Progenitor cell of endocrine pancreas (in vitro differentiated cells): ENCODE measurements around the gene TLCD5. TPM values are rescaled to one million over a fixed set of nuclear protein-coding genes. Genes with fewer than 3 reads are reported as not detected.

Source experiments
- DNase-seq: peaks from one replicate; pipeline ENCODE4 v3.0.0; 2021; ENCODE audit warnings: low spot score; ENCODE audit not compliant: unreplicated experiment
- H3K27ac Mint-ChIP-seq: 2 replicates; pipeline ENCODE4 v1.8.0; 2021; ENCODE audit warnings: mild to moderate bottlenecking, moderate library complexity, mixed read lengths
- H3K27me3 Mint-ChIP-seq: 2 replicates; pipeline ENCODE4 v1.8.0; 2021; ENCODE audit warnings: mixed read lengths
- H3K36me3 Mint-ChIP-seq: 2 replicates; pipeline ENCODE4 v1.8.0; 2022; ENCODE audit warnings: mixed read lengths; ENCODE audit not compliant: insufficient read depth
- H3K4me1 Mint-ChIP-seq: 2 replicates; pipeline ENCODE4 v1.8.0; 2021; ENCODE audit warnings: low read depth, mixed read lengths
- H3K4me3 Mint-ChIP-seq: 2 replicates; pipeline ENCODE4 v1.8.0; 2021; ENCODE audit warnings: low read depth, mild to moderate bottlenecking, moderate library complexity, mixed read lengths
- H3K9me3 Mint-ChIP-seq: 2 replicates; pipeline ENCODE4 v1.8.0; 2021; ENCODE audit warnings: low read depth, mixed read lengths
- CTCF ChIP-seq: fragments of 200-600 bp; sonication (generic); IDR thresholded peaks from one replicate; pipeline ENCODE4 v1.5.0; 2021; ENCODE audit warnings: antibody characterized with exemption, mild to moderate bottlenecking; ENCODE audit not compliant: unreplicated experiment
- total RNA-seq: library from RNA; stranded (reverse); gene quantifications from 2 replicates; pipeline ENCODE4 v1.2.1, GENCODE V29; 2021

Gene TLCD5
- total RNA-seq, 1 donor from 2014 or later: 9.3 TPM

- no peak overlapping the region for H3K27ac Mint-ChIP-seq
- no peaks in the 10 kb centered on the region for H3K9me3 Mint-ChIP-seq
- peaks cover 21% of the 10 kb centered on the region for H3K27me3 Mint-ChIP-seq
- H3K4me3 Mint-ChIP-seq: no peak overlapping the region
- TF ChIP-seq CTCF: no peak
- no peaks in the 10 kb centered on the region for H3K36me3 Mint-ChIP-seq
- no peak for DNase-seq
- no peaks in the 10 kb centered on the region for H3K4me1 Mint-ChIP-seq
Observed at GRCh38 chr11:120317689-120318480, 7.2 kb upstream of the TLCD5 start.

GRCh38 chr11:120318906-120319305 is 6.2 kb upstream of the TLCD5 start:
- no peak for TF ChIP-seq CTCF
- H3K27ac Mint-ChIP-seq: no peak overlapping the region
- H3K9me3 Mint-ChIP-seq: no peaks in the 10 kb centered on the region
- H3K4me1 Mint-ChIP-seq: no peaks in the 10 kb centered on the region
- H3K4me3 Mint-ChIP-seq: no peak overlapping the region
- DNase-seq: no peak
- H3K27me3 Mint-ChIP-seq: peaks cover 29% of the 10 kb centered on the region
- H3K36me3 Mint-ChIP-seq: no peaks in the 10 kb centered on the region

- H3K27me3 Mint-ChIP-seq: peaks cover 12% of the 10 kb centered on the region
- no peak for DNase-seq
- H3K36me3 Mint-ChIP-seq: peaks cover 5% of the 10 kb centered on the region
- H3K27ac Mint-ChIP-seq: peak overlapping the region; percentile 62
- no peak for TF ChIP-seq CTCF
- H3K4me1 Mint-ChIP-seq: peaks cover 7% of the 10 kb centered on the region
- no peaks in the 10 kb centered on the region for H3K9me3 Mint-ChIP-seq
- H3K4me3 Mint-ChIP-seq: peak overlapping the region; percentile 77
Observed at GRCh38 chr11:120326228-120326627, 1.1 kb downstream of the TLCD5 start.

- no peaks in the 10 kb centered on the region for H3K9me3 Mint-ChIP-seq
- TF ChIP-seq CTCF: no peak
- H3K27ac Mint-ChIP-seq: no peak overlapping the region
- H3K36me3 Mint-ChIP-seq: peaks cover 5% of the 10 kb centered on the region
- H3K4me3 Mint-ChIP-seq: peak overlapping the region; percentile 24
- DNase-seq: no peak
- H3K27me3 Mint-ChIP-seq: peaks cover 12% of the 10 kb centered on the region
- peaks cover 9% of the 10 kb centered on the region for H3K4me1 Mint-ChIP-seq
Observed at GRCh38 chr11:120326845-120327281, 1.8 kb downstream of the TLCD5 start.

GRCh38 chr11:120327311-120327710 is 2.2 kb downstream of the TLCD5 start:
- Mint-ChIP-seq H3K4me1 (peaks cover 9% of the 10 kb centered on the region), H3K9me3 (no peaks in the 10 kb centered on the region), H3K27ac (no peak overlapping the region), H3K27me3 (peaks cover 12% of the 10 kb centered on the region), H3K4me3 (no peak overlapping the region), H3K36me3 (peaks cover 5% of the 10 kb centered on the region)
- no peak for DNase-seq
- TF ChIP-seq CTCF: no peak
